HFFc6 (cell line): Measurements from ENCODE around the gene SCARF1. TPM values are rescaled to one million over a fixed set of nuclear protein-coding genes. Genes with fewer than 3 reads are reported as not detected.

ENCODE experiments used
- DNase-seq: peaks from one replicate; pipeline ENCODE4 v3.0.0-alpha.2; 2018
- H3K27ac Mint-ChIP-seq: 2 replicates; pipeline ENCODE4 v1.8.0; 2020; ENCODE audit warnings: mild to moderate bottlenecking, mixed read lengths
- H3K27me3 Mint-ChIP-seq: 2 replicates; pipeline ENCODE4 v1.8.0; 2021; ENCODE audit warnings: mild to moderate bottlenecking, moderate library complexity, mixed read lengths; ENCODE audit not compliant: insufficient read depth
- H3K36me3 Mint-ChIP-seq: 2 replicates; pipeline ENCODE4 v1.8.0; 2021; ENCODE audit warnings: low read depth, mixed read lengths
- H3K4me1 Mint-ChIP-seq: 2 replicates; pipeline ENCODE4 v1.8.0; 2020; ENCODE audit warnings: low read depth, mixed read lengths
- H3K4me3 Mint-ChIP-seq: 2 replicates; pipeline ENCODE4 v1.8.0; 2020; ENCODE audit warnings: mild to moderate bottlenecking, moderate library complexity, mixed read lengths
- H3K9me3 Mint-ChIP-seq: 2 replicates; pipeline ENCODE4 v1.8.0; 2020; ENCODE audit warnings: mild to moderate bottlenecking, mixed read lengths
- total RNA-seq, 6 experiments: library from RNA; stranded (reverse); fragmentation: NEBNext Ultra II Directional; extraction: Animal tissue kit (Norgen Biotek cat#: 25700); gene quantifications; 2 replicates in 1 of 6; 3 replicates in 5 of 6; pipeline ENCODE4 v1.2.3, GENCODE V29; 2021
- TF ChIP-seq, protein P1 (sequence below): fragments of 200-600 bp; sonication (generic); IDR thresholded peaks from 2 replicates; pipeline ENCODE4 v1.5.0; 2021; ENCODE audit warnings: antibody characterized with exemption, mild to moderate bottlenecking

The SCARF1 gene
- total RNA-seq, 6 experiments from 2014 or later = 0.09 to 0.38 (median 0.21) TPM

- H3K27me3 Mint-ChIP-seq = peaks cover 4% of the 10 kb centered on the region
- no peak for DNase-seq
- H3K9me3 Mint-ChIP-seq = no peaks in the 10 kb centered on the region
- H3K4me1 Mint-ChIP-seq = peaks cover 9% of the 10 kb centered on the region
- no peaks in the 10 kb centered on the region for H3K36me3 Mint-ChIP-seq
- TF ChIP-seq, protein P1, sequence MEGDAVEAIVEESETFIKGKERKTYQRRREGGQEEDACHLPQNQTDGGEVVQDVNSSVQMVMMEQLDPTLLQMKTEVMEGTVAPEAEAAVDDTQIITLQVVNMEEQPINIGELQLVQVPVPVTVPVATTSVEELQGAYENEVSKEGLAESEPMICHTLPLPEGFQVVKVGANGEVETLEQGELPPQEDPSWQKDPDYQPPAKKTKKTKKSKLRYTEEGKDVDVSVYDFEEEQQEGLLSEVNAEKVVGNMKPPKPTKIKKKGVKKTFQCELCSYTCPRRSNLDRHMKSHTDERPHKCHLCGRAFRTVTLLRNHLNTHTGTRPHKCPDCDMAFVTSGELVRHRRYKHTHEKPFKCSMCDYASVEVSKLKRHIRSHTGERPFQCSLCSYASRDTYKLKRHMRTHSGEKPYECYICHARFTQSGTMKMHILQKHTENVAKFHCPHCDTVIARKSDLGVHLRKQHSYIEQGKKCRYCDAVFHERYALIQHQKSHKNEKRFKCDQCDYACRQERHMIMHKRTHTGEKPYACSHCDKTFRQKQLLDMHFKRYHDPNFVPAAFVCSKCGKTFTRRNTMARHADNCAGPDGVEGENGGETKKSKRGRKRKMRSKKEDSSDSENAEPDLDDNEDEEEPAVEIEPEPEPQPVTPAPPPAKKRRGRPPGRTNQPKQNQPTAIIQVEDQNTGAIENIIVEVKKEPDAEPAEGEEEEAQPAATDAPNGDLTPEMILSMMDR = no peak
- H3K27ac Mint-ChIP-seq = no peak overlapping the region
- no peak overlapping the region for H3K4me3 Mint-ChIP-seq
These were observed 5.9 kb downstream of the SCARF1 start for GRCh38 chr17:1639549-1640180.

GRCh38 chr17:1638624-1639300 lies 6.8 kb downstream of the SCARF1 start:
- H3K27ac Mint-ChIP-seq = no peak overlapping the region
- H3K9me3 Mint-ChIP-seq = no peaks in the 10 kb centered on the region
- TF ChIP-seq, protein P1 = no peak
- no peak overlapping the region for H3K4me3 Mint-ChIP-seq
- peaks cover 7% of the 10 kb centered on the region for H3K27me3 Mint-ChIP-seq
- peaks cover under 1% of the 10 kb centered on the region for H3K4me1 Mint-ChIP-seq
- H3K36me3 Mint-ChIP-seq = no peaks in the 10 kb centered on the region
- DNase-seq = no peak

DNA sequence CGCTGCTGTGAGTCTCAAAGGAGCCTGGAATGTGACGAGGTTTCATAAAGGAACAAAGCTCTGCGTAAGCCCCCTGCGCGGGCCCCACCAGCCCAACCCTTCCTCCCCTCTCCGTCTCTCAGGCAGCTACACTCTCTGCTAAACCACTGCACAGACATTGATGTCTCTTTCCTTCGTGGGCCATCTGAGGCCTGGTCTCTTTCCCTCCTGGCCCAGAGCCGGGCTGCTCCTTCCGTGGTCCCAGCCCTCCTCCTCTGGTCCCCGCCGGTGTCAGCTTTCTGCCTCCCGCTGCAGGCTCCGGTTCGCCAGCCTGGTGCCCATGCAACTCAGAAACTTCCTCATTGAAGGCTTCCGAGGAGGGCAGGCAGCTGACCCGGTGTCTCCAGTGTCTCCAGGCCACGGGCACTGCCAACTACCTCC lies 7.4 kb downstream of the SCARF1 start:
- H3K27ac Mint-ChIP-seq = no peak overlapping the region

GRCh38 chr17:1636732-1637285 lies 8.7 kb downstream of the SCARF1 start:
- TF ChIP-seq, protein P1 = no peak
- DNase-seq = no peak
- Mint-ChIP-seq H3K4me3 (no peak overlapping the region), H3K36me3 (no peaks in the 10 kb centered on the region), H3K27ac (no peak overlapping the region), H3K4me1 (no peaks in the 10 kb centered on the region; the same call in 1 of the 2 replicates), H3K27me3 (peaks cover 8% of the 10 kb centered on the region), H3K9me3 (no peaks in the 10 kb centered on the region)

More for the DNA sequence above, 7.4 kb downstream of the SCARF1 start:
- DNase-seq = no peak
- no peaks in the 10 kb centered on the region for H3K9me3 Mint-ChIP-seq
- no peak overlapping the region for H3K4me3 Mint-ChIP-seq
- H3K36me3 Mint-ChIP-seq = no peaks in the 10 kb centered on the region
- peaks cover 7% of the 10 kb centered on the region for H3K27me3 Mint-ChIP-seq
- TF ChIP-seq, protein P1 = no peak
- no peaks in the 10 kb centered on the region; the same call in 1 of the 2 replicates for H3K4me1 Mint-ChIP-seq

DNA sequence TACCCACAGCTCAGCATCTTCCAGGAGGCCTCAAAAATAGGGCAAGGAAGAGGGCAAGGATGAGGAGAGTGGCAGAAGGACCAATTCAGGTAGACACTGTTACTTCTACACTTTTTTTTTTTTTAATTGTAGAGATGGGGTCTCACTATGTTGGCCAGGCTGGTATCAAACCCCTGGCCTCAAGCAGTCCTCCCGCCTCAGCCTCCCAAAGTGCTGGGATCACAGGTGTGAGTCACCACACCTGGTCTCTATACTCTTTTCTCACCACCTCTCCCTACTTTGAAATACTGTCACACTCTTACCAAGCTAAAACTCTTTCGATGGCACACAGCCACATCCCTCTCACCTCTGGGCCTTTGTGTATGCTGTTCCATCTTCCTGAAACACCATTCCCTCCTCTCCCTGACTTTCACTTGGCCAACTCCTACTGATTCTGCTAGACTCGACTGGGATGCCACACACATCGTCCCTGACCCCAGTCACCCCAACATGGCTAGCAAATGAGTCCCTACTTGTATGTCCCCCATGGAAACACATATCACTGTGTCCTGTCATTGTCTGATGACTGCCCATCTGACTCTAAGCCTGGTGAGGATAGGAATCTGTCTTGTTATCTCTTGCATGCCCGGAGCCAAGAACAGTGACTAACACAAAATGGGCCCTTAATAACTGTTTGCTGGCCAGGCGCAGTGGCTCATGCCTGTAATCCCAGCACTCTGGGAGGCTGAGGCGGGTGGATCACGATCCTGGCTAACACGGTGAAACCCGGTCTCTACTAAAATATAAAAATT lies 9.7 kb downstream of the SCARF1 start:
- no peak for DNase-seq
- H3K9me3 Mint-ChIP-seq = no peaks in the 10 kb centered on the region
- H3K27ac Mint-ChIP-seq = no peak overlapping the region
- no peaks in the 10 kb centered on the region for H3K36me3 Mint-ChIP-seq
- peaks cover 8% of the 10 kb centered on the region for H3K27me3 Mint-ChIP-seq
- no peaks in the 10 kb centered on the region; the same call in 1 of the 2 replicates for H3K4me1 Mint-ChIP-seq
- TF ChIP-seq, protein P1 = no peak
- H3K4me3 Mint-ChIP-seq = no peak overlapping the region
